Neural cell (in vitro differentiated cells): ENCODE measurements around the gene PRKAR1B. TPM values are rescaled to one million over a fixed set of nuclear protein-coding genes. Genes with fewer than 3 reads are reported as not detected.

ENCODE experiments used
- H2AFZ ChIP-seq: fragments of 200-600, 300-800 bp; sonication (generic), shearing (Covaris generic); 2 replicates; pipeline ENCODE4 v1.6.0; 2014; ENCODE audit warnings: low read depth, mild to moderate bottlenecking, antibody characterized with exemption, low read length, moderate library complexity
- H3F3A ChIP-seq: fragments of 200-600 bp; shearing (Covaris generic); 2 replicates; pipeline ENCODE4 v1.6.1; 2016; ENCODE audit warnings: mild to moderate bottlenecking, moderate library complexity, mixed read lengths, antibody characterized with exemption, low read length; ENCODE audit not compliant: insufficient read depth, poor library complexity, severe bottlenecking
- H3K27ac ChIP-seq: fragments of 200-600, 300-800 bp; sonication (generic), shearing (Covaris generic); 2 replicates; pipeline ENCODE4 v1.5.1; 2014; ENCODE audit warnings: mild to moderate bottlenecking, low read length, moderate library complexity
- H3K27me3 ChIP-seq: fragments of 300-800, 200-600 bp; sonication (generic), shearing (Covaris generic); 2 replicates; pipeline ENCODE4 v1.6.0; 2014; ENCODE audit warnings: mild to moderate bottlenecking, low read depth, low read length, moderate library complexity; ENCODE audit not compliant: insufficient read depth
- H3K36me3 ChIP-seq: fragments of 300-800, 200-600 bp; sonication (generic), shearing (Covaris generic); 2 replicates; pipeline ENCODE4 v1.5.1; 2014; ENCODE audit warnings: mild to moderate bottlenecking, antibody characterized with exemption, low read length, moderate library complexity; ENCODE audit not compliant: insufficient read depth
- H3K4me2 ChIP-seq: fragments of 300-800, 200-600 bp; sonication (generic), shearing (Covaris generic); 2 replicates; pipeline ENCODE4 v1.6.0; 2014; ENCODE audit warnings: mild to moderate bottlenecking, low read length
- H3K4me3 ChIP-seq: fragments of 300-800, 200-600 bp; sonication (generic), shearing (Covaris generic); 2 replicates; pipeline ENCODE4 v1.5.1; 2014; ENCODE audit warnings: mild to moderate bottlenecking, low read length, moderate library complexity
- H3K79me2 ChIP-seq: fragments of 200-600 bp; shearing (Covaris generic); replicated peaks from 2 replicates; pipeline ENCODE4 v1.6.0; 2014; ENCODE audit warnings: mild to moderate bottlenecking, low read length, moderate library complexity; ENCODE audit not compliant: insufficient read depth
- H3K9ac ChIP-seq: fragments of 300-800, 200-600 bp; sonication (generic), shearing (Covaris generic); 2 replicates; pipeline ENCODE4 v1.6.1; 2016; ENCODE audit warnings: mild to moderate bottlenecking, low read length, mixed read lengths
- H3K9me2 ChIP-seq: fragments of 200-600 bp; shearing (Covaris generic); 2 replicates; pipeline ENCODE4 v1.6.1; 2016; ENCODE audit warnings: mild to moderate bottlenecking, low read length, mixed read lengths; ENCODE audit not compliant: insufficient read depth
- H3K9me3 ChIP-seq: fragments of 200-600, 300-800 bp; sonication (generic), shearing (Covaris generic); 2 replicates; pipeline ENCODE4 v1.6.1; 2016; ENCODE audit warnings: mild to moderate bottlenecking, mixed run types, low read length, moderate library complexity, mixed read lengths
- H4K20me1 ChIP-seq: fragments of 200-600 bp; shearing (Covaris generic); 2 replicates; pipeline ENCODE4 v1.6.1; 2016; ENCODE audit warnings: mild to moderate bottlenecking, mixed run types; ENCODE audit not compliant: insufficient read depth
- EP300 ChIP-seq: fragments of 450-650 bp; conservative IDR thresholded peaks from 2 replicates; pipeline ENCODE4 v1.6.1; 2014; ENCODE audit warnings: antibody characterized with exemption, mild to moderate bottlenecking, moderate library complexity; ENCODE audit not compliant: poor library complexity, severe bottlenecking
- EZH2 ChIP-seq: fragments of 200-600, 300-800 bp; shearing (Covaris generic), sonication (generic); IDR thresholded peaks from 2 replicates; pipeline ENCODE4 v1.6.1; 2014; ENCODE audit warnings: antibody characterized with exemption, low read length, borderline replicate concordance, mild to moderate bottlenecking; ENCODE audit not compliant: insufficient read depth, poor library complexity, severe bottlenecking
- MXI1 ChIP-seq: fragments of 450-650 bp; conservative IDR thresholded peaks from 2 replicates; pipeline ENCODE4 v1.6.1; 2014; ENCODE audit warnings: antibody characterized with exemption, mild to moderate bottlenecking; ENCODE audit not compliant: poor library complexity, severe bottlenecking
- POLR2AphosphoS5 ChIP-seq: IDR thresholded peaks from 2 replicates; pipeline ENCODE4 v1.6.1; 2012
- RAD21 ChIP-seq: fragments of 450-650 bp; conservative IDR thresholded peaks from 2 replicates; pipeline ENCODE4 v1.6.1; 2014; ENCODE audit warnings: antibody characterized with exemption, mild to moderate bottlenecking, moderate library complexity
- SMC3 ChIP-seq: fragments of 450-650 bp; conservative IDR thresholded peaks from 2 replicates; pipeline ENCODE4 v1.6.1; 2014; ENCODE audit warnings: antibody characterized with exemption, mild to moderate bottlenecking, moderate library complexity; ENCODE audit not compliant: poor library complexity
- TAF1 ChIP-seq: IDR thresholded peaks from 2 replicates; pipeline ENCODE4 v1.6.1; 2012; ENCODE audit warnings: low read depth
- polyA plus RNA-seq: library from polyadenylated mRNA; depleted of rRNA; stranded (reverse); fragments of >200 nt; gene quantifications from 2 replicates; pipeline ENCODE4 v1.2.3, GENCODE V29; 2014
- TF ChIP-seq, protein P1 (sequence below): fragments of 450-650 bp; IDR thresholded peaks from 2 replicates; pipeline ENCODE4 v1.5.1; 2014; ENCODE audit warnings: antibody characterized with exemption, mild to moderate bottlenecking, moderate library complexity; ENCODE audit not compliant: poor library complexity, severe bottlenecking
- TF ChIP-seq, protein P2 (sequence below): IDR thresholded peaks from 2 replicates; pipeline ENCODE4 v1.6.1; 2012; ENCODE audit warnings: borderline replicate concordance

Gene PRKAR1B
- polyA plus RNA-seq, 1 donor from 2014 or later, result 38.6 TPM

GRCh38 chr7:671415-672042, 55.6 kb downstream of the PRKAR1B start:
- H4K20me1 ChIP-seq, result no peaks in the 10 kb centered on the region
- no peak for TF ChIP-seq SMC3
- TF ChIP-seq POLR2AphosphoS5, result no peak
- TF ChIP-seq, protein P1, sequence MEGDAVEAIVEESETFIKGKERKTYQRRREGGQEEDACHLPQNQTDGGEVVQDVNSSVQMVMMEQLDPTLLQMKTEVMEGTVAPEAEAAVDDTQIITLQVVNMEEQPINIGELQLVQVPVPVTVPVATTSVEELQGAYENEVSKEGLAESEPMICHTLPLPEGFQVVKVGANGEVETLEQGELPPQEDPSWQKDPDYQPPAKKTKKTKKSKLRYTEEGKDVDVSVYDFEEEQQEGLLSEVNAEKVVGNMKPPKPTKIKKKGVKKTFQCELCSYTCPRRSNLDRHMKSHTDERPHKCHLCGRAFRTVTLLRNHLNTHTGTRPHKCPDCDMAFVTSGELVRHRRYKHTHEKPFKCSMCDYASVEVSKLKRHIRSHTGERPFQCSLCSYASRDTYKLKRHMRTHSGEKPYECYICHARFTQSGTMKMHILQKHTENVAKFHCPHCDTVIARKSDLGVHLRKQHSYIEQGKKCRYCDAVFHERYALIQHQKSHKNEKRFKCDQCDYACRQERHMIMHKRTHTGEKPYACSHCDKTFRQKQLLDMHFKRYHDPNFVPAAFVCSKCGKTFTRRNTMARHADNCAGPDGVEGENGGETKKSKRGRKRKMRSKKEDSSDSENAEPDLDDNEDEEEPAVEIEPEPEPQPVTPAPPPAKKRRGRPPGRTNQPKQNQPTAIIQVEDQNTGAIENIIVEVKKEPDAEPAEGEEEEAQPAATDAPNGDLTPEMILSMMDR, result no peak
- TF ChIP-seq, protein P2, sequence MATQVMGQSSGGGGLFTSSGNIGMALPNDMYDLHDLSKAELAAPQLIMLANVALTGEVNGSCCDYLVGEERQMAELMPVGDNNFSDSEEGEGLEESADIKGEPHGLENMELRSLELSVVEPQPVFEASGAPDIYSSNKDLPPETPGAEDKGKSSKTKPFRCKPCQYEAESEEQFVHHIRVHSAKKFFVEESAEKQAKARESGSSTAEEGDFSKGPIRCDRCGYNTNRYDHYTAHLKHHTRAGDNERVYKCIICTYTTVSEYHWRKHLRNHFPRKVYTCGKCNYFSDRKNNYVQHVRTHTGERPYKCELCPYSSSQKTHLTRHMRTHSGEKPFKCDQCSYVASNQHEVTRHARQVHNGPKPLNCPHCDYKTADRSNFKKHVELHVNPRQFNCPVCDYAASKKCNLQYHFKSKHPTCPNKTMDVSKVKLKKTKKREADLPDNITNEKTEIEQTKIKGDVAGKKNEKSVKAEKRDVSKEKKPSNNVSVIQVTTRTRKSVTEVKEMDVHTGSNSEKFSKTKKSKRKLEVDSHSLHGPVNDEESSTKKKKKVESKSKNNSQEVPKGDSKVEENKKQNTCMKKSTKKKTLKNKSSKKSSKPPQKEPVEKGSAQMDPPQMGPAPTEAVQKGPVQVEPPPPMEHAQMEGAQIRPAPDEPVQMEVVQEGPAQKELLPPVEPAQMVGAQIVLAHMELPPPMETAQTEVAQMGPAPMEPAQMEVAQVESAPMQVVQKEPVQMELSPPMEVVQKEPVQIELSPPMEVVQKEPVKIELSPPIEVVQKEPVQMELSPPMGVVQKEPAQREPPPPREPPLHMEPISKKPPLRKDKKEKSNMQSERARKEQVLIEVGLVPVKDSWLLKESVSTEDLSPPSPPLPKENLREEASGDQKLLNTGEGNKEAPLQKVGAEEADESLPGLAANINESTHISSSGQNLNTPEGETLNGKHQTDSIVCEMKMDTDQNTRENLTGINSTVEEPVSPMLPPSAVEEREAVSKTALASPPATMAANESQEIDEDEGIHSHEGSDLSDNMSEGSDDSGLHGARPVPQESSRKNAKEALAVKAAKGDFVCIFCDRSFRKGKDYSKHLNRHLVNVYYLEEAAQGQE, result no peak
- TF ChIP-seq TAF1, result no peak
- TF ChIP-seq EP300, result no peak
- no peak for TF ChIP-seq EZH2
- no peak for TF ChIP-seq MXI1
- no peak for TF ChIP-seq RAD21
- no peaks in the 10 kb centered on the region for H3F3A ChIP-seq
- no peak overlapping the region for H3K27ac ChIP-seq
- H3K4me2 ChIP-seq, result no peak overlapping the region
- no peaks in the 10 kb centered on the region for H3K79me2 ChIP-seq
- H3K27me3 ChIP-seq, result no peaks in the 10 kb centered on the region
- no peaks in the 10 kb centered on the region for H3K9me3 ChIP-seq
- H3K9ac ChIP-seq, result no peak overlapping the region
- no peak overlapping the region for H3K4me3 ChIP-seq
- no peaks in the 10 kb centered on the region for H3K36me3 ChIP-seq
- no peaks in the 10 kb centered on the region for H3K9me2 ChIP-seq
- H2AFZ ChIP-seq, result no peak overlapping the region

DNA sequence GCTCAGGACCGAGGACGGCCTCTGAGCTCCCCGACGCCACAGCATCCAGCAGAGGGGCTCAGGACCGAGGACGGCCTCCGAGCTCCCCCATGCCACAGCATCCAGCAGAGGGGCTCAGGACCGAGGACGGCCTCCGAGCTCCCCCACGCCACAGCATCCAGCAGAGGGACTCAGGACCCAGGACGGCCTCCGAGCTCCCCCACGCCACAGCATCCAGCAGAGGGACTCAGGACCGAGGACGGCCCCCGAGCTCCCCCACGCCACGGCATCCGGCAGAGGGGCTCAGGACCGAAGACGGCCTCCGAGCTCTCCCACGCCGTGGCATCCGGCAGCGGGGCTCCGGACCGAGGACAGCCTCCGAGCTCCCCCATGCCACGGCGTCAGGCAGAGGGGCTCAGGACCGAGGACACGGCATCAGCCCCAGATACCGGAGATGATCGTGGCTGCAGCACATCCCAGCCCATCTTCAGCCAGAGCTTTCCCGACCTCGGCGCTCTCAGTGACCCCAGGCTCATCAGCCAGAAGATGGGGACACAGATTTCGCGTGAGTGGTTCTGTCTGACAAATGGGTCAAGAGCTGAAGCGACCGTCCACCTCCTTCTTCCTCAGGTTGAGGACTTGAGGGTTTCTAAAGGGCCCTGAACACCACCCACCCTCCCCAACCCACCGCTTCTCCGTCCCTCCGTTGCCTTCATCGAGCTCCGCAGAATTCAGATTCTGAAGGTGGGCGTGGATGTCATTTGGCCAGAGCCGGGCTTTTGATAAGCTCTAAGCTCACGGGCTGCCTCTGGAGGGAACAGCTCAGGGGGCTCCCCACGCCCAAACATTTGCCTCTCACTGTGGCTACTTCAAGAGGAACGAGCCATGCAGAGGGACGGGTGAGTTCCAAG, 56.3 kb downstream of the PRKAR1B start:
- no peak overlapping the region for H2AFZ ChIP-seq
- H3K9ac ChIP-seq, result no peak overlapping the region
- no peaks in the 10 kb centered on the region for H3K9me3 ChIP-seq
- no peaks in the 10 kb centered on the region for H4K20me1 ChIP-seq
- H3K4me2 ChIP-seq, result no peak overlapping the region
- H3K36me3 ChIP-seq, result no peaks in the 10 kb centered on the region
- H3K79me2 ChIP-seq, result no peaks in the 10 kb centered on the region
- no peaks in the 10 kb centered on the region for H3F3A ChIP-seq
- H3K27ac ChIP-seq, result no peak overlapping the region
- no peaks in the 10 kb centered on the region for H3K27me3 ChIP-seq
- no peaks in the 10 kb centered on the region for H3K9me2 ChIP-seq
- H3K4me3 ChIP-seq, result no peak overlapping the region
- TF ChIP-seq EZH2 (no peak), POLR2AphosphoS5 (no peak), MXI1 (no peak), EP300 (no peak), TAF1 (no peak), RAD21 (no peak), SMC3 (no peak)
- TF ChIP-seq, protein P2, result no peak
- TF ChIP-seq, protein P1, result no peak
